AML-193 (cell line): ENCODE data around the gene EMC8.
"Not testable (repeated sequence)": the region's sequence is repeated elsewhere in the genome, so short reads cannot be mapped to it uniquely, and the experiment has no call there.

Experiments
- DNase-seq, 2 experiments: peaks; one replicate each; lab custom pipeline; 2025; lab: John Stamatoyannopoulos, UW

EMC8 gene

DNA sequence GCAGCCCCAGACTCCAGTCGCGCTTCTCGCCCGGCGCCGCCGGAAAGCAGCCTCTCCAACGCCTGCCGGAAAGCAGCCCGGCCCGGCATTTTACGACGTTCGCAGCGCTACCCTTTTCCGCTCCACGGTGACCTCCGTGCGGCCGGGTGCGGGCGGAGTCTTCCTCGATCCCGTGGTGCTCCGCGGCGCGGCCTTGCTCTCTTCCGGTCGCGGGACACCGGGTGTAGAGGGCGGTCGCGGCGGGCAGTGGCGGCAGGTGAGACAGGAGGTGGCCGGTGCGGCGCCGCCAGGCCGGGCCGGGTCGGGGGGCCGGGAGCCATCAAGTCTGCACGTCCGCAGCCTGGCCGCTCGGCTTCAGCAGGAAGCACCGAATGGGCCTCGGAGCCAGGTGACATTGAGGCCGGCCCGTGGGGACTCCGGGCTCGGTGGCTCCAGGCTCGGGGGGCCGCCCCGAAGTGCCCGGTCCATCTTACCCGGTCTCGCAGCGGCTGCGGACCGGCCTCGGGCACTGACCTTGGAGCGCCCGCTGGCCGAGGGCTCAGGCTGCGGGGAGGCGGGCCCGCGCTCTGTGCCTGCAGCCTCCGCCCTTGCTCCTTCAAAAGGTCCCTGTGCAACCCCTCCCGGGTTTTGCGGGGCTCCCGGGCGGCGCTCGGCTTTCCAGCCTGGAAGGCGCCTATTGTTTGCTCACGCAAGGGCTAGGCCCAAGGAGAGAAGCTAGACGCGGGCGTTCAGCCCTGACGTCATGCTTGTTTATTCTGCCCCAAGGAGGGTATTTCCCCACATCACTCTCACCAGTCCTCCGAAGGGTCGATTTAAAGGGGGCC lies at the start of gene EMC8, which contains the start of gene COX4I1:
Gene EMC8, minus strand, starts transcription at position 48 of the 824 bp plus-strand sequence. CDS start 249 bp downstream, outside the sequence.
Gene COX4I1, plus strand, starts transcription at position 199 of the 824 bp plus-strand sequence. CDS start 1,511 bp downstream, outside the sequence.
- DNase-seq, result peak; percentile 71 to 80

DNA sequence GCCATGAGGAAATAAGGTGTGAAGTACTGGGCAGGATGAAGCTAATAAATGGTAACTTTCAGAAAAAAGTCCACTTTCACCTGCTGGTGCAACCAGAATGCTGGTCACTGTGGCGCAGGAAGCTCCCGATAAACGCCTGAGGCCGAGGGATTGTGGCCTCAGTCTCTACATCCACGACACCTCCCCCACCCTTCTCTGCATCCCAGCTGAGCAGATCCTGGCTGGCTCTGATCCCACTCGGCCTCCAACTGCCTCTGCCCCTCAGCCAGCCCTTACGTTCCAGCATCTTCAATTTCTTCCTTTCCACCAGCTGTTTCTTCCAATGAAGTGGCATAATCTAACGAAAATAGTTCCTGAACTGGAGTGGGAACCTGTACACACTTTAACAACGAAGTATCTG lies 49.6 kb upstream of the EMC8 start:
- no peak for DNase-seq

DNA sequence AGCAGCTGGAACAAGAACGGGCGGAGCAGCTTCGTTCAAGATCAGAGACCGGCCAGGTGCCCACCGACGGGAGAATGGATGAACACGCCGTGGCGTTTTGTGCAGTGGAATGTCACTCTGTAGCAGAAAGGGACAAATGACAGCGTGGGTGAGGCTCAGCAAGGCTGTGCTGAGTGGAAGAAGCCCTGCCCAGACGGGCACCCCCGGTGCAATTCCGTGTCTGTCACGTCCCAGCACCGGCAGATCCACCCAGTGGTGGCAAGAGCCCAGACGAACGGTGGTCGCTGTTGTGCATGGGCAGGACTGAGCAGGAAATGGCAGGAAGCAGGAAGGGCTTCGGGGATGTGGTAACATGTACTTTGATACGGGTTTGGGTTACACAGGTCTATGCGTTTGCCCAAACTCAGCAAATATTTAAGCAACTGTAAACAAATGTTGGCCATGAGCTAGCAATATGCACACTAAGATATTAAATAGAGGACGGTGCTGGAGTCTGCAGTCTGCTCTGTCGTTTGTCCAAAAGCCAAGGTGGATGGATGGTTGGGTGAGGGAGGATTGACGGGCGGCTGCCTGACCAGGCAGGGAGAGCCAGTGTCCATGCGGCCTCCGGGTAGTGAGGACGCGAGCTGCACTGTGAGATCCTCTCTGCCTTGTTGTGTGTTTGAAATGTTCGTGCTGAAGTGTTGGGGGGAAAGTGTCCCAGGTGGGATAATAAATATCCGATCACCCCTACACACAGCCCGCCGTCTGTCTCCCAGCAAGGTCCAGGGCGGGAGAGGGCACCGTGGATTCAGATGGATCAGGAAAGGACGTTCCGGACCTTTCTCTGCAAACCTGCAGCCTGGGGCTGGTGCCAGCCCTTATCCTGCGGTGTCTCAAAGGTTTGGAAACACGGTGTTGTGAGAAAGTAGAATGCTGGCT lies 48.6 kb upstream of the EMC8 start:
- DNase-seq, result no peak

DNA sequence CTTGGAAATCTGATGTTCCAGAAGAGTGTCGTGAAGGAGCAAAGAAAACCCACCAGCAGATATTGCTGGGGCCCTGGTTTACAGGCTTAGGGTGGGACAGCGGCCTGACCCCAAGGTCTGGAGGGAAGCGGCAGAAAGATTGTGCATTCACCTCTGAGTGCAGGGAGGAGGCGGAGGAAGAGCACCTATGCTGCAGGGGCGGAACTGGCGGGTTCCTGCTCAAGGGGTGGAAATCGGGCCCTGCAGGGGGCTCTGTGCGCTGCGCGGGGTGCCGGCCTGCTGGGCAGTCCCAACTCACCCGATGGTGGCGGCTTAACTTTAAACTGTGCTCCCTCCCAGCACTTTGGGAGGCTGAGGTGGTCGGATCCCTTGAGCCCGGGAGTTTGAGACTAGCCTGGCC lies 47.7 kb upstream of the EMC8 start:
- no peak for DNase-seq

DNA sequence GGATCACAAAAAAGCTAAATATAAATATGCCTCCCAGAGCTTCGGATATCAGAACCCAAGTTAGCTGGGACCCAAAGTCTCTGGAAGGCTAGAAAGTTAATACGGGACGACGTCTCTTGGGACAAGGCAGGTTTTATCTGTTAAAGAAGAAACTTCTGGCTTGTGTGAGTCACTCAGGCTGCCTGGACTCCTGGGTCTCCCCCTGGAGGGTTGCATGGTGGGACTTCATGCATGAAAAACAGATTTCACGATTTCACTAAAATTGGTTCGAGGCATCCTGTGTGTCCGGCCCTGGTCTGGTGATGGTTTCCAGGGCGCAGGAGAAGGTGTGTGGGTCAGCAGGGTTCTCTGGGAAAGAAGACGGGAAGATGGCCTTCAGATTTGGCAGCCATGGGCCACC lies 47.1 kb upstream of the EMC8 start:
- no peak for DNase-seq

DNA sequence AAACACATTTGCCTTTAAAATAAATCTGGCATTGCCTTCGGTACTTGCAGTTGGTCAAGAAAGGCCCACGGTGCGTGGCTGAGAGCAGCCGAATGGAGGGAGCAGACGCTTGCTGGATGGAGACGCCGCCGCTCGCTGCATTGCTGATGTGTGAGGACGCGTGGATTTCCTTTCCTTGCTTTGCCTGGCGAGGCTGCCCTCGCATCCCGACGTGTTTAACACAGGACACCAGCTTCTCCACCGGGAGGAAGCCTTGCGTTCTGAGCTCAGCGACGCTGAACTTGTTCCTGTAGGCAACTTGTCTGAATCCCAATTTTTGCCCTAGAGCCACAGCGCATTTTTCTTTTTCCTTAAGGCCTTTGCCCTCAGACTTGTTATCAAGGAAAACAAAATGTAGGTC lies 45.9 kb upstream of the EMC8 start:
- no peak for DNase-seq

DNA sequence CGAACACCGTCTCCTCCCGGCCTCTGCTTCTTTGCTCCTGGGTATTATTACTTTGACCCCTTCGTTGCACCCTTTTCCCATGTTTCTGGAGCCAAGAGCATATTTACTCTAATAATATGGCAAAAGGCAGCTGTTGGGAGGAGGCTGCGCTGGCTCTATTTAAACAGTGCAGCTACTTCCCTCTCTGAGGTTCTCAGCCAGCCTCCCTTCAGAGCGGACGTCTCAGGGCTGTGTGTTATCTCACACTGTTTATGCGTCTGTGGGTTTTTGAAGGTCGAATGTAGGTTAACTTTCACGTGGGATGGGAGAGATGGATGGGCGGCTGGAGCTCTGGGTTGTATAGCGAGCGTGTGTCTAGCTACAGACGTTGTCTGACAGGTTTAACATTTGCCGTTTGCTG lies 45.4 kb upstream of the EMC8 start:
- DNase-seq, result no peak

DNA sequence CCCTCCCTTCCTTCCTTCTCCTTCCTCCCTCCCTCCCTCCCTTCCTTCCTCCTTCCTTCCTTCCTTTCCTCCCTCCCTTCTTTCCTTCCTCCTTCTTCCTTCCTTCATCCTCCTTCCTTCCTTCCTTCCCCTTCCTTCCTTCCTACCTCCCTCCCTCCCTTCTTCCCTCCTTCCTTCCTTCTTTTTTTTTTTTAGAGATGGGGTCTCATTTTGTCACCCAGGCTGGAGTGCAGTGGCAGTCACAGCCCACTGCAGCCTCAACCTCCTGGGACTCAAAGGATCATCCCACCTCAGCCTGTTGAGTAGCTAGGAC lies 44.8 kb upstream of the EMC8 start:
- no peak for DNase-seq

DNA sequence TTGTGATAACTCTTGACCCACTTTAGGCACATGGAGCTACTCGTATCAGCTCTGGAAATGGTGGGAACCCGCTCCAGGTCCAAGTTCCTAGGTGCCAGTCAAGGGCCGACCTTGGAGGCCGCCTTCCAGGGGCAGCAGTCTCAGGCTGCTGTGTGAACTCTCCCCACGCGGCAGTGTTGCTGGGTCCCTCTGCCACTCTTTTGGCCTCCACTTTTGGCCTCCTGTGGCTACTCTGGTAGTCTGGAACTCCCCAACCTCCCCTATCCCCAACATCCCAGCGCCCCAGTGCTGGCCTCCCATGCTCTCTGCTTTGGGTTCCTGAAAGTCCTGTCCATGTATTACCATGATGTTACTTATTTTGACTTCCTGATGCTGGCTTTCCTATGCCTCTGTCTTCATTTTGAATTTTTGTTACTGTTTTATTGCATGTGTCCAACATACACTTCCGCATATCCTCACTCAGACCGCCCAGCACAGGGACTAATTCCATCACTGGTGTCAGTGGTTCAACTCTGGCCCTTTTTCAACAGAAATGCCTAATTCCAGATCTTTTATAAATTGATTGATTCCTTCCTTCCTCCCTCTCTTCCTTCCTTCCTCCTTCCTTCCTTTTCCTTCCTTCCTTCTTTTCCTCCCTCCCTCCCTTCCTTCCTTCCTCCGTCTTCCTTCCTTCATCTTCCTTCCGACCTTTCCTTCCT lies 44.3 kb upstream of the EMC8 start:
- no peak for DNase-seq

DNA sequence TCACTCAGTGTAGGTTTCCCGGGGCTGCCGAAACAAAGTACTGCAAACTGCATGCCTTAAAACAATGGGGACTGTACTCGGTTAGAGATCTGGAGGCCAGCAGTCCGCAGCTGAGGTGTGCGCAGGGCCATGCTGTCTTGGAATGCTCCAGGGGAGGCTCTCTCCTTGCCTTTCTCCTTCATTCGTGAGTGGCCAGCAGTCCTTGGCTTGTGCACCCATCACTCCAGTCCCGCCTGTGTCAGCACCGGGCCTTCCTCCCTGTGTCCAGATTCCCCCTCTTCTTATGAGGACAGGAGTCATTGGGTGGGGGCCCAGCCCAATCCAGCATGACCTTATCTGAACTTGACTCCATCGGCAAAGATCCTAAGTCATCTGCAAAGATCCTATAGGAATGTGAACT lies 43.5 kb upstream of the EMC8 start:
- DNase-seq, result no peak

DNA sequence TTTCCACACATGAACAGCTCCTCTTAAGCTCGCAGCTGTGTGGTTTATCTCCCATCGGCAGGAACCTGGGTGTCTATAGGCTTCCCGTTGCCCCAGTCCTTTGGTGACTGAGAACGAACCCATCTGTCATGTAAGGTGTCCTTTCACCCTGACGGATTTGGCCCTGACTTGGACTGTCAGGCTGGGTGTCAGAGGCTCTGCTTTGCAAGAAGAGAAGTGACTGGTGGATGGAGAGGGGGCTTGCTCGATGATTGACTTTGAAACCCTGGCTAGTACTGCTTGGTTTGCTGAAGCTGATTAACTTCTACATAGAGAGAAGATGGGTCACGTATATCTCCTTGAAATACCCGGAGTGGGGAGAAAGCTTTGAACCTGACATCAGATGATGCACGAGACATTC lies 43.1 kb upstream of the EMC8 start:
- no peak for DNase-seq

DNA sequence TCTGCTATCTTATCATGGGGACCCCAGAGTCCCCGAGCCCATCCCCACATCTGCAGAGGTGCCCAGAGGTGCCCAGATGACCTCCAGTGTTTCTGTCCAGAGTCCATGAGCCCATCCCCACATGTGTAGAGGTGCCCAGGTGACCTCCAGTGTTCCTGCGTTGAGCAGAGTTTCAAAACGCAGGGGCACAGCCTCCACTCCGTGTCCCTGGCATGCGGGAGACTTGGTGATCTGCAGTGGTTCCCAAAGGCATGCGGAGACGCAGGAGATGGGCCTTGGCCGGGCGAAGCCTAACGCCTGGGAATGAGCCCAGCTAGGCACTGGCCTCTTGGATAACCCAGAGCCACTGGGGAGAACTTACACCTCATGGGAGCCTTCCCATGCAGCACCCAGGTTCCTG lies 41.5 kb upstream of the EMC8 start:
- no peak for DNase-seq

DNA sequence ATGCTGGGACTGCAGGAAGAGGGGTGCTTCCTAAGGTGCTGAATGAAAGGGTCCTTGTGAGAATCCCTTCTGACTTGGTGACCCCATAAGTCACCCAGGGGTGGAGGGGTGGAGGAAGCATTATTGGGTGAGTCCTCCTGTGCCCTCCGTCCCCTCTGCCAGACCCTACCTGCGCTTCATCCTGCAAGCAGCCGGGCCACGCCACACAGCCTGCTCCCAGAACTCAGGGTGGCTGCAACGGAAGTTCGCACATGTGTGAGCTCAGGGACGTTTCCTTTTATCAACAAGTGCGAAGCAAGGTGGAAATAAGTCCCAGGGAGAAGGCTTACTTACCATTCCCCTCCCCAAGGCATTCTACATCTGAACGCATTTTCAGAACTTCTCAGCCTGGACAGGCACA lies 41.1 kb upstream of the EMC8 start:
- no peak for DNase-seq

DNA sequence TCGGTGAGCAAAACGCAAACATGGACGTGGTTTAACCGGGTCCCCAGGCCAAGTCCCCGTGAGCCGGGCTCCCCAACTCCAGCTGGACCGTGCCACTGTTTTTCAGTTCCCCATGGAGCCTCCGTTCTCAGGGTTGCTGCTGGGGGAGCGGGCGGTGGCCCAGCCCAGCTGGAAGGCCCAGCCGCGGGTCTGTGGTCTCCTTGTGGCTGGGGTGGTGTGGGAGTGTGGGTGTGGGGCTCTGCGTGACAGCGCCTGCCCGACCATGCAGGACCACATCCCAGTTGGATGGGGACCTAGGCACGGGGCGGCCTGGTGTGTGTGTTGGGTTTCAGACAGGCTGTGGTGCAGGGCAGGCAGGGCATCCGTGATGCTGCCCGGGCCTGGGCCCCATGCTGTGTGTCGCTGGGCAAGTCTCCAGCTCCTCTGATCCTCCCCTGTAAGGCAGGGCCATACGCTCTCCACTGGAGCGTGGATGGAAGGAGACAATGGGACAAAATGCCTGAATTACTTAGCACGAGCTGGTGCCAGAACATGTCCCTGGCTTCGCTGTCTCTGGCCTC lies 40.4 kb upstream of the EMC8 start:
- no peak for DNase-seq

DNA sequence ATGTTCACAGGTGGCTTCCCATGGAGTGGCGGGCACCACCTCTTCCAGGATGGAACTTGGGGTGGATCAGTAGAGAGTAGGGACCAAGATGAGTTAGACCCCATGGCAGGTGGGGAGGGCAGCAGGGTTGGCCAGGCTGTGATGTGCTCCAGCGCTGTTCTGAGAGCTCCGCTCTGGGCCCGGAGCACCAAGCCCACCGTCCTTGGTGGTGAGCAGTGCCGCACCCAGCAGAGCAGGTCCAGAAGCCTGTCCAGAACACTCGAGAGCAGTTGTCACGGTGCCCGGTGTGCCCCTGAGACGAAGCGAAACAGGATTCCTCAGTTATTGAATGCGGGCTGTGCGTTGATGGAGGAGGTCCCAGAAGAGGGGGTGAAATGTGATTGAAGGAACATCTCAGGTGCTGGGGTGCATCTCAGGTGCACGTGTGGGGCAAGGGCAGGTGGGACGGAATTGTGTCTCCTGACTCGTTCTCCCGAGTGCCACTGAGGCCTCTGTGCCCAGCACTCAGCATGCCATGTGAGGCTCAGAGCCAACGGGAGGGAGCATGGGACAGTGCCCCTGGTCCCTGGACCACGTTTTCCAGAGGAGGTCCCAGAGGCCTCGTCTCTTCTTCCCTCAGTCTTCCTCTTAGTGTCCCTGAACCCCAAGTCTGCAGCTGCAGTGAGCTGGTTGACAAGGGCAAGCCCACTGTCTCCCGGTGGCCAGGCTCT lies 39.7 kb upstream of the EMC8 start:
- no peak for DNase-seq

DNA sequence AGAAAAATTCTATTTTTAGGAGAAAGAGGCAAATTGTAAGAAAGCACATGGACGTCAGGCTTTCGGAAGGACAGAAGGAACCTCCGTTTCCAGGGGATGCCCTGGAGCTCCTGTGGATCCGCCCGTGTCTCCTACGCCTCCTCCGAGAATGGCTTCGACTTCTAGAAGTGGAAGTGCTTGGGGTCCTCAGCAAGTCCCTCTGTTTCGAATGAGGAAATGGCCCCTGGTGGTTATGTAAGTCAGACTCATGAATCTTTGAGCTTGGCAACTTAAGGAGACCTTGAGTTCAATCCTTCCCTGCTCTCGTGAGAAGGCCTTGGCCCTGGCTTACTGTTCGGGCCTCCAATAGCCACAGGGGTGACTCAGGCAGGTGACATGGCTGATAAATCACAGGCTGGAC lies 39.0 kb upstream of the EMC8 start:
- DNase-seq, result no peak

DNA sequence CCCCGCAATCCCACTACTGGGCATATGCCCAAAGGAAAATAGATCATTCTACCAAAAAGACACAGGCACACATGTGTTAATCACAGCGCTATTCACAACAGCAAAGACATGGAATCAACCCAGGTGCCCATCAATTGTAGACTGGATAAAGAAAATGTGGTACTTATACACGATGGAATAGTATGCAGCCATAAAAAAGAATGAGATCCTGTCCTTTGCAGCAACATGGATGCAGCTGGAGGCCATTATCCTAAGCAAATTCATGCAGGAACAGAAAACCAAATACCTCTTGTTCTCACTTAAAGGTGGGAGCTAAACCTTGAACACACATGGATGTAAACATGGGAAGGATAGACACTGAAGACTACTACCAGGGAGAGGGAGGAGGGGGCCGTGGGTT lies 38.3 kb upstream of the EMC8 start:
- not testable (repeated sequence) for DNase-seq

DNA sequence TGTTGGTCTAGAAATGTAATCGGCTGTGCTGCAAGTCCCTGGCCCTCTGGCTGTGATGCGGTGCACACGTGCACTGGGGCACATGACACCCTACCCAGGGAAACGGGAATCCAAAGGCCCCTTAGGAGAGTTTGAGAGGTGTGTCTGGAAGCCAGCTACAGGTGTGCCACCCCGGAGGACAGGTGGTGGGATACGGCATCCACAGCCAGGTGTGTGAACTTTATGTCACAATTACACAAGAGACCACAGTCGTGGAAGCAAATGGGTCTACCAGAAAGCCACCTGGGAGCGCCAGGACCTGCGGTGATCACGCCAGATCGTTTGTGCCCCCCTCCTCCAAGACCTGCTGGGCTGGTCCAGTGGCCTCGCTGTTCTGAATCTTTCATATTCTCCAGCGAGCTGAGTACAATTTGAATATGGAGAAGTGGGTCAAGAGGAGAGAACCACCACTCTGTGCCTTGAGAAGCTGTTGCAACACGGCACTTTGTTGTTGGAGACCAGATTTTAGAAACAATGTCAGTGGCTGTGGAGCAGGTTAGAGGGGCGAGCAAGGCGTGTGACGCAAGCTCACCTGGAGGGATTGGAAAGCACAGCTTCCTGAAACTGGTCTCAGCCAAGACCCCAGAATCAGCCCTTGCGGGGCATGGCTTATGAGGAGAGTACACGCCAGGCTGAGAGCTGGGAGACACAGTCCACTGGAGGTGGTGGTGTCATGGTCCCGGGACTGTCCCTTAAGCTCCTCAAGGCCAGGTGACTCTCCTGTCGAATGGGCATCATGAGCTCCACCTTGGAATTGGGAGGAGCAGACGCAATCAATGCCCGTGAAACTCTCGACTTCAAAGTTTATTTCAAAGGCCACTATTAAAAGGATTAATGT lies 37.6 kb upstream of the EMC8 start:
- DNase-seq, result no peak

DNA sequence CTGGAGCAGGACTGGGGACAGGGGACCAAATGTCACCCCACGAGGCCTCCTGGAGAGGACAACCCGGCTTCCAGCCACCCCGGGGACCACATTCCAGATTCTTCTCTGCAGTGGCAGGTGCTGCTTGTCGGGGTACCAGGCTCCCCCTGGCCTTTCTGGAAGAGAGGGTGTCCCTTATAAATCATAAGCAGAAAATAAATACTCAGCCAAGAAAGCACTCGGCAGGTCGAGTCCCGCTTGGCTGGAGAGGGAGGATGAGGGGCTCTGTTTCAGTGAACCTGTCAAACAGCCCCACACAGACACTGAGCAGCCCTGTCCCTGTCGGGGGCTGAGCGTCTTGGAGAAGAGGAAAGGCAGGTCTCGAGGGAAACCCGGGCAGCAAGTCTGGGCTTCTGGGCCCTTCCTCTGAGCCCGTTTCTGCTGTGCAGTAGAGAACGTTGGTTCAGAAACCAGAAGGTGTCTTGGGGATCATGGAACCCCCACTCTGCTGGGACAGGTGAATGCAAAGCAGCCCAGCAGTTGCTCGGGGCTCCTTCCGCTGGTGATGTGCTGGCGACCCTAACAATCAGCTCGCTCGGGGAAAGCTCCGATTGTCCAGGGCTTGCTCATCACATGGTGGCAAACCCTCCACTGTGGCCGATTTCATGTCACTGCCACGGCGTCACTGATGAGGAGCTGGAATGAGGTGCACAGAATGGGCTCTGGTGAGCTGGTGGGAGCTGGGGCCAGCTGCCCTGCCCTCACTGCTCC lies 36.8 kb upstream of the EMC8 start:
- DNase-seq, result no peak

DNA sequence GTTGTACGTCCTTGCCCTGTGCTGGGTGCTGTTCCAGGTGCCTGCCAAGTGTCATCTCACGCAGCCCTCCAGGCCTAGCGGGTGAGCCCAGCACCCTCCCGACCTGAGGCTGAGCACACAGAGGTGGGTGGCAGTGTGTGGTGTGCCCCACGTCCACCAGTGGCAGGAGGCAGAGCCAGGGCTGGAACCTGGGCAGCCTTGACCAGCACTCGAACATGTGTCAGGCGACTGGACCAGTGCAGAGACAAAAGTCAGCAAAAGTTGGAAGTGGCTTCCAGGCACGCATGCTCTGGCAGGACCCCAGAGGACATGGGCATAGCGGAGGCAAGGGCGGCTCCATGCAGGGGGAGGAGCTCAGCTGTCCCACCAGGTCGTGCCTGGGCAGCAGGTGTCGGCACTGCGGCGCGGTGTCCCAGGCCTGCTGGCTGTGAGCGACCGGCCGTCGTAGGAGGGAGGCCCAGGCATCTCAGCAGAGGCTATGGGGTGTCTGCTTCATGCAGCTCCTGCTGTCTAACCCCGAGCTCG lies 35.9 kb upstream of the EMC8 start:
- no peak for DNase-seq
